ENCODE data around the gene YIPF3. TPM values are rescaled to one million over a fixed set of nuclear protein-coding genes. Genes with fewer than 3 reads are reported as not detected.

The YIPF3 gene
- total RNA-seq, 2 experiments from 2014 or later = 63.2 to 71.8 TPM

DNA sequence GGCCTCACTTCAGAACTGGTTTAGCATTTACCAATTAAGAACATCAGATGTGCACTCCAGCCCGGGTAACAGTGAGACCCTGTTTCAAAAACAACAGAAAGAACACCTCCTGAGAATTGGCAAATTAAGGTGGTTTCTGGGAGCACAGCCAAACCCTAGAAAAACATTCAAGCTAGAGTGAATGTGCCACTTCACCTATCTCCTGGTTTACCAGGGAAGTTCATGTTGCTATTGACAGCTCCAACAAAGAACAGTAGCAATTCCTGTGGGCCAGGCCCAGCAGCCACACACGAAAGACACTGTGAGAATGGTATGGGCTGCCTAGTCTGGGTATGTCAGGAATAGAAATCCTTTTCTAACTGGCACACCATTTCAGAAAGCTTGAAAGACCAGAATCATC is 5.1 kb upstream of the YIPF3 start:
- ATAC-seq (ENCODE audit: low read depth) (no peak), DNase-seq (no peak)
- Mint-ChIP-seq H3K27me3 (no peaks in the 10 kb centered on the region), H3K9me3 (no peaks in the 10 kb centered on the region), H3K36me3 (peaks cover 13% of the 10 kb centered on the region), H3K27ac (no peak overlapping the region), H3K4me1 (no peaks in the 10 kb centered on the region), H3K4me3 (no peak overlapping the region)
- POLR2A ChIA-PET = no interaction called here

DNA sequence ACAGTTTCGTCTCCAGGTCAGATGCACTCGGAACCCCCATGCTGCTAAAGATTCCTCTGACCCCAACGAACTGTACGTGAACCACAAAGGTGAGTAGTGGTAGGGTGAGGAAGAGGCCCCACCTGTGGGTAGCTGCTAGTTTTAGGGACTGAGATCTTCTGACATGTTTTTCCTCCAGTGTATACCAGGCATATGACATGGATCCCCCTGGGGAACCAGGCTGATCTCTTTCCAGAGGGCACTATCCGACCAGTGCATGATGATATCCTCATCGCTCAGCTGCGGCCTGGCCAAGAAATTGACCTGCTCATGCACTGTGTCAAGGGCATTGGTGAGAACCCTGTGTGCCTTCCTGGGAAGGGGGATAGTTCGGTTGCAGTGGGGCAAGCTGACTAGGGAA is 3.4 kb upstream of the YIPF3 start:
- no peak for DNase-seq
- no peak for ATAC-seq (ENCODE audit: low read depth)
- H3K27me3 Mint-ChIP-seq = no peaks in the 10 kb centered on the region
- peaks cover 12% of the 10 kb centered on the region for H3K36me3 Mint-ChIP-seq
- POLR2A ChIA-PET = no interaction called here
- H3K4me3 Mint-ChIP-seq = no peak overlapping the region
- H3K27ac Mint-ChIP-seq = peak overlapping the region; percentile 22
- peaks cover 9% of the 10 kb centered on the region for H3K4me1 Mint-ChIP-seq
- H3K9me3 Mint-ChIP-seq = no peaks in the 10 kb centered on the region

DNA sequence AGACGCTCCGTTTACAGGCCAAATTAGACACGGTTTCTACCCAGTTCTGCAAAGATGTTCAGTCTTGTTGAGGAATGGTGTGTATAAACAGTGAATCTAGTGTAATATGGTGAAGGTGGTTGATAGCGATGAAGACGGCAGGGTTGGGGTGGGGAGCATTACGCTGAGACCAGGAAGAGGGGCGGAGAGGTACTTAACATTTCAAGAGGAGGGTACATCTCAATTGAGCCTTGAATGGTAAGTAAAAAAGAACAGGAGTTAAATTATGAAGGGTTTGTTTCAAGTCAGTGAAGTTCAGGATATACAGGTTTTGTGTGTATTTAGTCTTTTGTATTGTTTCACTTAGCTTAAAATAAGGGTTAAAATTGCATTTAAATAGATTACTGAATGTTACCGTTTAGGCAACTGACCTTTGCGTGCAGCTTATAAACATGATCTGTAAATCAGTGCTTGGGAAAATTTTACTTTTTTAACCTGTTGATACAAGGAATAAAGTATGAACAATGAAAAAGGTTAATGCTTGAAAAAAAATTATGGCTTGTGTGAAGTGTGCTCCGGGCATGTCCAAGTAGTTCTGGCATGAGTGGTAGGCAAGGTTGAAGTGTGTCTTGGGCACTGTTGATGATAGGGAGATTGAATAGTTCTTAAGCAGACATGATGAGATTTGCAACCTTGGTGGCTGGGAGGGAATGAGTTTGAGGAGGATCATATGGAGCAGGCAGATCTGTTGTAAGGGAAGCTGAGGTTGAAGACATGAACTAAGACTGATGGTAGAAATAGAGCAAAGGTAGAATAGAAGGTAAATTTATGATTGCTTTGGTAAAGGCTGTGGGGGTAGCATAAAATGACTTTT is 1.0 kb upstream of the YIPF3 start:
- Mint-ChIP-seq H3K27ac (no peak overlapping the region), H3K27me3 (no peaks in the 10 kb centered on the region), H3K4me1 (peaks cover 17% of the 10 kb centered on the region), H3K4me3 (no peak overlapping the region), H3K36me3 (peaks cover 10% of the 10 kb centered on the region), H3K9me3 (no peaks in the 10 kb centered on the region)
- POLR2A ChIA-PET = interaction anchor here (1.2 to 2.9 kb wide), 4 partner anchors 11 to 148 kb away, joined by 4 to 19 read pairs (median 8); partner anchors contain the start of genes GTPBP2 and ZNF318
- ATAC-seq (ENCODE audit: low read depth) (peak; percentile 3), DNase-seq (no peak)

DNA sequence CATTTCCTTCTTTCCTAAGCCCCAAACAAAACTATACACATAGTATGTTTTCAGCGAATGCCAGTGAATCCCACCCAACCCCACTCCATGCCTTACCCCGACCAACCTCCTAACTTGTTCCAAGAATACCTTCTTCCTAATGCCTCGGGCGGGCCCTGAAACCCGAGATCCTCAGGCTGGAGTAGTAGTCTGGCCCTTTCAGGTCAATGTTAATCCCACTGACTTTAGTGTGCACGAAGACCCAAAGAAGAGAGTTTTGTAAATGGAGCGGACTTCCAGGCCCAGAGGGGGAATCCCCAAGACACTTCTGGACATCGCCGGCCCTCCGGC is 394 bp downstream of the YIPF3 start:
- ATAC-seq (ENCODE audit: low read depth) (no peak), DNase-seq (no peak)
- Mint-ChIP-seq H3K27me3 (no peaks in the 10 kb centered on the region), H3K9me3 (no peaks in the 10 kb centered on the region), H3K4me3 (no peak overlapping the region), H3K27ac (no peak overlapping the region), H3K36me3 (peaks cover 13% of the 10 kb centered on the region), H3K4me1 (peaks cover 17% of the 10 kb centered on the region)
- POLR2A ChIA-PET = interaction anchor here (0.9 to 2.9 kb wide), 6 partner anchors 9 to 734 kb away, joined by 4 to 19 read pairs (median 5); partner anchors contain the start of genes BICRAL, GTPBP2, POLH and XPO5

DNA sequence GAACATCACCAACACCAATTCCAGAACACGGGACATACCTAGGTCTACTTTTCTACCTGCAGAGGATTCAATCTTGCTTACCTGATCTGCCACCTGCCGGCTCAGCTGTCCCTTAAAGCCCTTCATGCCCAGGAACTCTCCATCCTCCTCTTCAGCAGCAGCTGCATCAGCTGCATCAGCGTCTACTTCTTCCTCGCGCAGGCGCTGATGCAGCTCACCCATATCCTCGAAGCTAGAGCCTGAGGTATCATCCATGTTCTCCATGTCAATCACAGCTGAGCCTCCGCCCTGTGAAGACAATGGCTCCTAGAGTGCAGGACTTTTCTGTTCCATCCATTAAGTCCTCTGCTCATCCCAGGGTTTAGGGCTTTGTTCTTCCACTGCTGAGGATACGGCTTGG is 918 bp downstream of the YIPF3 start:
- Mint-ChIP-seq H3K27ac (no peak overlapping the region), H3K27me3 (no peaks in the 10 kb centered on the region), H3K9me3 (no peaks in the 10 kb centered on the region), H3K4me1 (peaks cover 17% of the 10 kb centered on the region), H3K36me3 (peaks cover 17% of the 10 kb centered on the region), H3K4me3 (no peak overlapping the region)
- POLR2A ChIA-PET = interaction anchor here (0.9 to 2.9 kb wide), 2 partner anchors 9 to 733 kb away, joined by 4 to 19 read pairs; partner anchors contain the start of gene BICRAL
- no peak for DNase-seq
- ATAC-seq (ENCODE audit: low read depth) = no peak

DNA sequence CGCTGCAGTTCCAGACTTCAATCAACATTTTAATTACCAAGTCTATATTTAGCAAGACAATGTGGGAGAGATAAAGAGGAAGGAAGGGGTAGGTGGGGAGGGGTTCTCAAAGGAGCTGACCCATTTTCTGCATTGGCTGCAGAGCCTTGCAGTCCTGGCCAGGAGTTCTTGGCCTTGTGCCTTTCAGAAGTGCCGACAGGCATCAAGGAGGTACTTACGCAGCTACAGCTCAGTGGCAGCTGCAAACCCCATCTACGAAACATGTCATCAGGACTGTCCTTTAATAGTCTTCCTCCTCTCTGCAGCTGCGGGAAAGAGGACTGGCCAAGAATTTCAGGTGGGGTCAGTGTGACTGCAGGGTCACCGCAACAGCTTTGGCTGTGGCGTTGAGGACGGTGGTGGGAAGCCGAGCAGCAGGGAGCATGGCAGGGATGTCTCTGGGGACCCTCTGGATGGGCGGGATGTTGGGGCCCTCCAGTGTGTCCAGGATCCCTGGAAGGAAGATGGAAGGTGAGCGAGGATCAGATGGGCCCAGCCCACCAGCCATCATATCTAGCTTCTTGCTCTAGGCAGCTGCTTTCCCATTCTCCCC is 4.8 kb downstream of the YIPF3 start:
- no peaks in the 10 kb centered on the region for H3K9me3 Mint-ChIP-seq
- no peak for DNase-seq
- peaks cover 19% of the 10 kb centered on the region for H3K36me3 Mint-ChIP-seq
- no peak overlapping the region for H3K4me3 Mint-ChIP-seq
- no peak for ATAC-seq (ENCODE audit: low read depth)
- H3K4me1 Mint-ChIP-seq = peaks cover 21% of the 10 kb centered on the region
- peaks cover 18% of the 10 kb centered on the region for H3K27me3 Mint-ChIP-seq
- POLR2A ChIA-PET = interaction anchor here (0.6 kb wide), 2 partner anchors 18 to 284 kb away, joined by 3 read pairs; no protein-coding TSS in a partner anchor
- no peak overlapping the region for H3K27ac Mint-ChIP-seq

DNA sequence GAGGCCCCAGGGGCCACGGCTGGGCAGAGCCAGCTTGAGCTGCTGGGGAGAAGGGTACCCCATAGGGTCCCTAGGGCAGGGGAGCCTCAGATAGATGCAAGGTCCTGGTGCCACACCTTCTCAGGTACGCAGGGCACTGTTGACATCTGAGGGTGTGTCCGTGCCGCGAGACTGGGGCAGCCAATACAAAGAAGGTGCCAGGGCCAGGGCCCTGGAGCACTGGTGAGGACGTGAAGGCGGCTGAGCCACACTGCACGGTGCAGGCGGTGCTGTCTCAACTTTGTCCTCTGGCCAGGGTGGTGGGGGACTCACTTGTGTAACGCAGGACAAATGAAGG is 5.9 kb downstream of the YIPF3 start:
- POLR2A ChIA-PET = interaction anchor here (0.7 kb wide), 1 partner anchor 162 kb away, joined by 3 read pairs; no protein-coding TSS in a partner anchor
- no peak overlapping the region for H3K27ac Mint-ChIP-seq

DNA sequence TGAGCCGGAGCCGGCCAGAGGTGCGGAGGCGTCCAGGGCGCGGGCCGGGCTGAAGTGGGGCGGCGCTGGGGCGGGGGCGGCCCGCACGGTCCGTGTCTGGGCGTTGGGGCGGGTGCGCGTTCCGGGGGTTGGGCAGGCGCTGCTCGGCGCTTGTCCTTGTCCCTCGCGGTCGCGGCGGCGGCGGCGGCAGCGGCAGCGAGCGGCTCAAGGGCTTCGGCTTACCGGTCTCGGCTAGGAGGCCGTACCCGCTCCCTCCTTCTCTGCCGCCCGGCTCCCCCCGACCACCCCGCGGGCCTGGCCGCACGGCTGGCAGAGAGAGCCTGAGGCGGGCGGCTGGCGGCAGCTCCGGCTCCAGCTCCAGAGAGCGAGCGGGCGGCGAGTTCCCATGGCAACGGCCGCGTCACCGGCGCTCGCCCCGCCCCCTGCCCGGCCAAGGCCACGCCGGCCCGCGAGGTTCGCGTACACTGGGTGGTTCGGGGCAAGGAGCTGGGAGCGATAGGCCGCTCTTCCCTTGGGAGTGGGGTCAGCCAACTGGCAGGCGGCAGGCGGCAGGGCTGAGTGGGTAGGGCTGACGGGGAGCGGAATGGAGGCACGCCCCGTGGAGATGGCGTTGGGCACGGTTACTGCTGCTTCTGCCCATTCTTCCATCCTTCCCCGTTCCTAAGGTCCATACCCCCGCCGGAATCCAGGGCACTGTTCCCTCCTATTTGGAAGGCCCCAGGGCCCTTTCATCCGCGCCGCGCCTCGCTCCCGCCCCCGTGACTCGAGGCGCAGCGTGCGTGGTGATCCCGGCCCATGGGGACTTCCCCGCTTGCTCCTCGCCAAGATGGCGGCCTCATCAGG is 6.5 kb downstream of the YIPF3 start, which contains the start of gene LRRC73:
Gene LRRC73, minus strand, starts transcription at position 363 of the 843 bp plus-strand sequence. CDS start 561 bp downstream, outside the sequence.
- H3K27ac Mint-ChIP-seq = no peak within 1 kb of the TSS
- peaks cover 16% of the 10 kb centered on the region for H3K4me1 Mint-ChIP-seq
- POLR2A ChIA-PET = interaction anchor here (0.6 to 1.2 kb wide), 6 partner anchors 12 to 286 kb away, joined by 3 to 5 read pairs (median 3); partner anchors contain the start of gene DNPH1

More for the DNA sequence above, 5.9 kb downstream of the YIPF3 start:
- peaks cover 18% of the 10 kb centered on the region for H3K4me1 Mint-ChIP-seq
- no peak for DNase-seq
- H3K36me3 Mint-ChIP-seq = peaks cover 19% of the 10 kb centered on the region
- H3K9me3 Mint-ChIP-seq = no peaks in the 10 kb centered on the region
- ATAC-seq (ENCODE audit: low read depth) = no peak
- peaks cover 18% of the 10 kb centered on the region for H3K27me3 Mint-ChIP-seq
- no peak overlapping the region for H3K4me3 Mint-ChIP-seq

DNA sequence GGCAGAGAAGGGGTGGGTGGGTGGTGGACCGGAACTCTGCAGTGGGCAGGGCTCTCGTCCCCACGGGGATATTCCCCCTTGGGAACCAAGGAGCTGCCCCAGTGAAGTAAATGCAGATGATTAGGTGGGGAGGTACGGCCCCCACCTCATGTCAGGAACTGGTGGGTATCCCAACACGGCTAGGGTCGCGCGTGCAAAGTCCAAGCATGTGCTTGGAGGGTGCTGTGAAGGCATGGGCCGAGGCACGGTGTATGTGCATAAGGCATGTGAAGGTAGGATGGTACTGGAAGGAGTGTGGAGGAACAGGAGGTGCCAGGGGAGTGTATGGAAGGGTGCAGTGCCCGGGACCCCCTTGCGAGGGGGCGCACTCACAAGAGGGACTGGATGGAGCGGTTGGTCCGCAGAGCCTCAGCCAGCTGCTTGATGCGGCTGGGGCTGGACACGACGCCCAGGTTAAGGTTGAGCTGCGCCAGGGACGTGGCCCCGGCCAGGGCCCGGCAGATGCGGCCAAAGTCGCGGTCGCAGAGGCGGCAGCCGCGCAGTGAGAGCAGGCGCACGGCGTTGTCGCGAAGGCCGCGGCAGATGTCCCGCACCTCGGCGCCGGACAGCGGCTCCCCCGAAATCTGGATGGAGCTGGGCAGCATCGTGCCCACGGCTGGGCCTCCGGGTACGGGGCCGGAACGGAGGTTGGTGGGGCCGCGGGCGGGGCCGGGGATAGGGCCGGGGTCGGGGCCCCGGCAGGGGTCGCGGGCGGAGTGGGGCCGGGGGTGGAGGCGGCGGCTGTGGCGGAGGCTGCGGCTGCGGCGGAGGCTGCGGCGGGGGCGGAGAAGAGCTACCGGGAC is 7.4 kb downstream of the YIPF3 start:
- ATAC-seq (ENCODE audit: low read depth) = peak; percentile 2
- Mint-ChIP-seq H3K36me3 (peaks cover 15% of the 10 kb centered on the region), H3K27ac (no peak overlapping the region)

More for the DNA sequence above, 6.5 kb downstream of the YIPF3 start, which contains the start of gene LRRC73:
- Mint-ChIP-seq H3K4me3 (peak within 1 kb of the TSS; percentile 86), H3K27me3 (peaks cover 18% of the 10 kb centered on the region), H3K36me3 (peaks cover 17% of the 10 kb centered on the region), H3K9me3 (no peaks in the 10 kb centered on the region)
- ATAC-seq (ENCODE audit: low read depth) (peak; percentile 66), DNase-seq (peak; percentile 88)

DNA sequence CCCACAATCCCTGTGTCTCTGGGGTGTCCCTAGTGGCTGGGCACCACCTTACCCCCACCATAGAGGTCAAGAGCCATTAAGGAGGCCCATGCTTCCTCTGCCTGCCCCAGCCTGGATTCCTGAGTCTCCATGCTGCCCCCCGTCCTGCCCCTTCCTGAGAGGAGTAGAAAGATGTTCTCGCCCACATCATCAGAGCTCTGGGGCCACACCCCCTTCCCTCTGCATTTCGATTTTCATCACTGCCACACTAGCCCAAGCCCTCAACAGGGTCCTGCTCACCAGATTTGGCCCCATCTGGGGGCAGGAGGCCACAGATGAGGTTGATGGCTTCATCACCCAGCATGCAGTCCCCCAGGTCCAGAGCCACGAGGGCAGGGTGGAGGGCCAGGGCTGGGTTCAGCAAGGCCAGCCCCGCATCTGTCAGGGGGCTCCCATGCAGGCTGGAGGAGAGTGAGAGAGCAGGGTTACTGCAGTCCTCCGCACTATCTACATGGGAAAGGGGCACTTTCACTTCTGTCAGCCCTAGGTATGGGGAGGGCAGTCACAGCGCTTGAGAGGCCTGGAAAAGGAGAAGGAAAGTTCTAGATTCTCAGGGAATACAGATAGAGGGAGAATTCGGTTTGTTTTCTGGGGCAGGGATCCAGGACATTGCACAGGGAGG is 8.1 kb downstream of the YIPF3 start:
- Mint-ChIP-seq H3K4me3 (peak overlapping the region; percentile 86), H3K4me1 (peaks cover 11% of the 10 kb centered on the region), H3K36me3 (peaks cover 18% of the 10 kb centered on the region), H3K27ac (no peak overlapping the region), H3K27me3 (peaks cover 18% of the 10 kb centered on the region), H3K9me3 (no peaks in the 10 kb centered on the region)
- DNase-seq = no peak
- ATAC-seq (ENCODE audit: low read depth) = no peak
- POLR2A ChIA-PET = interaction anchor here (1.9 to 3.4 kb wide), 2 partner anchors 8 to 31 kb away, joined by 12 to 19 read pairs; partner anchors contain the start of genes POLR1C, TJAP1 and YIPF3

More for the DNA sequence above, 7.4 kb downstream of the YIPF3 start:
- H3K4me3 Mint-ChIP-seq = peak overlapping the region; percentile 86
- peaks cover 18% of the 10 kb centered on the region for H3K27me3 Mint-ChIP-seq
- POLR2A ChIA-PET = interaction anchor here (0.6 to 1.2 kb wide), 5 partner anchors 11 to 285 kb away, joined by 3 to 5 read pairs (median 3); partner anchors contain the start of gene DNPH1
- peak; percentile 42 for DNase-seq
- H3K4me1 Mint-ChIP-seq = peaks cover 11% of the 10 kb centered on the region
- H3K9me3 Mint-ChIP-seq = no peaks in the 10 kb centered on the region

DNA sequence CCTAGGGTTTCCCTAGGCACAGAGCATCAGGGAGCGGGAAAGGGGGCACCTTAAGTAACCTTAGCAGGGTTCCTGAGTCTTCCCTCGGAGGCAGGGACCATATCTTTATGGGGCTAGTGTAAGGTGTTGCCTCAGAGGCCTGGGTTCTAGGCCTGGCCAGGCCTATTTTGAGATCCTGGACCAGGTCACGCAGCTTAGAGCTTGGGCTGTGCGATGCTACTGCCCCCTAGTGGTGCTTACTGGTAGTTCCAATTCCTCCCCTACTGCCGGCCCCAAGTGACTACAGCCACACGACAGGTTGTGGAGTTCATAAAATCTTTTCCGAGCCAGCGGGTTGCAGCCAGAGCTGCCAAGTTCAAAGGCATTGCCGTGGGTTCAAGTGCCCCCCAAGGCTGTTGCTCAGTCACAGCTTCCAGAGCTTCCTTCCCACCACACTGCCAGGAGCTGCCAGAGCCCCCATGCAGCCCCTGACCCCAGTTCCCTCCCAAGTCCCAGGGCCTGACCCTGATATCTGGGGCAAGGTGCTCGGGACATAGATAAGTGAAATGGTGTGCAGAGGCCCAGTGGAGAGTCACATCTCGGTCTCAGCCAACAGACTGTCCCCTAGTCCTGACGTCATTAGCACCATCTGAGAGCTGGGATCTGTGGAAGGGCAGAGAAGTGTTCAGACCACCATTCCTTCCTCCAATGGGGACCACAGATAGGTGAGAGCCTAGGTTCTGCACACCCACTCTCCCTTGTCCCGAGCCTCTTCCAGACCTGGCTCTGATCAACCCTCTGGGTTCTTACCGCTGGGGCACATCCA is 9.9 kb downstream of the YIPF3 start:
- H3K9me3 Mint-ChIP-seq = no peaks in the 10 kb centered on the region
- DNase-seq = peak; percentile 76
- ATAC-seq (ENCODE audit: low read depth) = peak; percentile 72
- no peak overlapping the region for H3K4me3 Mint-ChIP-seq
- POLR2A ChIA-PET = interaction anchor here (0.6 to 3.4 kb wide), 7 partner anchors 10 to 335 kb away, joined by 3 to 19 read pairs (median 5); partner anchors contain the start of genes GTPBP2, POLR1C, TJAP1 and YIPF3
- peaks cover 18% of the 10 kb centered on the region for H3K27me3 Mint-ChIP-seq
- peaks cover 15% of the 10 kb centered on the region for H3K36me3 Mint-ChIP-seq
- peak overlapping the region; percentile 35 for H3K27ac Mint-ChIP-seq
- peaks cover 9% of the 10 kb centered on the region for H3K4me1 Mint-ChIP-seq
